ENCODE measurements around the gene VWCE.

DNA sequence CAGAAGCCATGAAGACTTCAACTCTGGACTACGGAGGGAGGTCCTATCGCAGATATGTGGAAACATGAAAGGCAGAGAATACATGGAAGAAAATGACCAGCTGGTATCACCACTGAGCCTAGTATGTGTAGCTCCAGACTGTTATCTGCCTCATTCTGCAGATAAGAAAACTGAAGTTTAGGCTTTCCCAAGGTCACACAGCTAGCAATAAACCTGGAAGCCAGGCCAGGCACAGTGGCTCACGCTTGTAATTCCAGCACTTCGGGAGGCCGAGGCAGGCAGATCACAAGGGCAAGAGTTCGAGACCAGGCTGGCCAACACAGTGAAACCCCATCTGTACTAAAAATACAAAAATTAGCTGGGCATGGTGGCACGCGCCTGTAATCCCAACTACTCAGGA, 15.6 kb upstream of the VWCE start:
- TF ChIP-seq, protein P1, sequence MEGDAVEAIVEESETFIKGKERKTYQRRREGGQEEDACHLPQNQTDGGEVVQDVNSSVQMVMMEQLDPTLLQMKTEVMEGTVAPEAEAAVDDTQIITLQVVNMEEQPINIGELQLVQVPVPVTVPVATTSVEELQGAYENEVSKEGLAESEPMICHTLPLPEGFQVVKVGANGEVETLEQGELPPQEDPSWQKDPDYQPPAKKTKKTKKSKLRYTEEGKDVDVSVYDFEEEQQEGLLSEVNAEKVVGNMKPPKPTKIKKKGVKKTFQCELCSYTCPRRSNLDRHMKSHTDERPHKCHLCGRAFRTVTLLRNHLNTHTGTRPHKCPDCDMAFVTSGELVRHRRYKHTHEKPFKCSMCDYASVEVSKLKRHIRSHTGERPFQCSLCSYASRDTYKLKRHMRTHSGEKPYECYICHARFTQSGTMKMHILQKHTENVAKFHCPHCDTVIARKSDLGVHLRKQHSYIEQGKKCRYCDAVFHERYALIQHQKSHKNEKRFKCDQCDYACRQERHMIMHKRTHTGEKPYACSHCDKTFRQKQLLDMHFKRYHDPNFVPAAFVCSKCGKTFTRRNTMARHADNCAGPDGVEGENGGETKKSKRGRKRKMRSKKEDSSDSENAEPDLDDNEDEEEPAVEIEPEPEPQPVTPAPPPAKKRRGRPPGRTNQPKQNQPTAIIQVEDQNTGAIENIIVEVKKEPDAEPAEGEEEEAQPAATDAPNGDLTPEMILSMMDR (IDR thresholded peaks at IDR 0.05; ENCODE audit: low read depth, low read length, poor library complexity, severe bottlenecking): no peak
- no peak for TF ChIP-seq EZH2phosphoT487 (IDR thresholded peaks at IDR 0.05; ENCODE audit: borderline replicate concordance, low read length)
